NCI-H526 (cell line): Measurements from ENCODE around the gene CREB3L1.
"Not testable (repeated sequence)": the region's sequence is repeated elsewhere in the genome, so short reads cannot be mapped to it uniquely, and the experiment has no call there.

Source experiments
- DNase-seq, 2 experiments: peaks; one replicate each; lab custom pipeline; 2025; lab: John Stamatoyannopoulos, UW

Gene CREB3L1

DNA sequence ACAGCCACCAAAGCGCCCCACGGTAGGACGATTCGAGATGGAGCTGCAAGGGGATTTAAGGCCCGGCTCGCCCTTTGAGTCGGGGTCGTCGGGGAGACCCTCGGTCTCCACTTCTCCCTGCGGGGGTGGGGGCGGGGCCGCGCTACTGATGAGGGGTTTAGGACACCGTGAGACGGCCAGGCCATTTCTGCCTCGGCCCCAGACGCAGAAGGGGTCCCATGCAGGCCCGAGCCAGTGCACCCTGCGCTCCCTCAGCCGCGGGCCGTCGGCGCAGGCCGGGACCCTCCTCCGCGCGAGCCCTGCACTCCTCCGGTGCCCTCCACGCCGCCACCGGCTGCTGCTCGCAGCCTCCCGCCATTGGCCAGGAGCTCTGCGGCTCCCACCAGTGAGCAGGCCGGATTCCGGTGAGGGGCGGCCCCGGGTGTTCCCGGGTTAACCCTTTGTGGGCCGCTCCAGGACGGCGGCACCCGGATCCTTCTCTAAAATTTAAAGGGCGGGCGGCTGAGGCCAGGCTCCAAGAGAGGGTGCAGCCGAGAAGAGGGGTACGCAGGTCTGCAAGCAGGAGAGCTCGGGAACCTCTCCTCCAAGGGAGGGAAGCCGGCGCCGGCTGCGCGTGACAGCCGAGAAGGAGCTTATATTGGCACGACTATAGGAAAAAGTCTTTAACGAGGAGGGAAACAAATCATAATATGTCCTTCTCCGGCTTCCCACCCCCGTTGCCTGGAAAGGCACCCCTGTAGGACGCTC lies 18.0 kb downstream of the CREB3L1 start:
- DNase-seq: peak; percentile 51 to 91

DNA sequence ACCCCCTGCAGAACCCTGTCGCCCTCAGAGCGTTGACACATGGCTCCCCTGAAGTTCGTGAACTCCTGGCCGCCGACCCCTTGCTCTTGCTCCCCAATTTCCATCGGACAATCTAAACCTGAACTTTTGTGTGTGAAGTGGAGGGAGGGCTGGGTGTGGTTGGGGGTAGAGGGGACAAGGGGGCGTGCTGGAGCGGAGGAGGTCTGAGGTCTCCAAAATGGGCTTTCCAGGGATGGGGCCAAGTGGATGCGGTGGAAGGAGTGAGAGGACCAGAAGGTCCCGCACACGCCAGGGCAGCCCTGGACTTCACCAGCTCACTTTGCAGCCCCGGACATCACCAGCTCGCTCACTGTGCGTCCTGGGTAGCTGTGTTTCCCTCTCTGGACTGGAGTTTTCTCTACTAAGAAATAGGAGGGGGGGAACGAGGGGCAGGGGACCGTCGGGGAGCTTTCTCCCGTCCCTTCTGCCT lies 18.6 kb downstream of the CREB3L1 start:
- no peak for DNase-seq

DNA sequence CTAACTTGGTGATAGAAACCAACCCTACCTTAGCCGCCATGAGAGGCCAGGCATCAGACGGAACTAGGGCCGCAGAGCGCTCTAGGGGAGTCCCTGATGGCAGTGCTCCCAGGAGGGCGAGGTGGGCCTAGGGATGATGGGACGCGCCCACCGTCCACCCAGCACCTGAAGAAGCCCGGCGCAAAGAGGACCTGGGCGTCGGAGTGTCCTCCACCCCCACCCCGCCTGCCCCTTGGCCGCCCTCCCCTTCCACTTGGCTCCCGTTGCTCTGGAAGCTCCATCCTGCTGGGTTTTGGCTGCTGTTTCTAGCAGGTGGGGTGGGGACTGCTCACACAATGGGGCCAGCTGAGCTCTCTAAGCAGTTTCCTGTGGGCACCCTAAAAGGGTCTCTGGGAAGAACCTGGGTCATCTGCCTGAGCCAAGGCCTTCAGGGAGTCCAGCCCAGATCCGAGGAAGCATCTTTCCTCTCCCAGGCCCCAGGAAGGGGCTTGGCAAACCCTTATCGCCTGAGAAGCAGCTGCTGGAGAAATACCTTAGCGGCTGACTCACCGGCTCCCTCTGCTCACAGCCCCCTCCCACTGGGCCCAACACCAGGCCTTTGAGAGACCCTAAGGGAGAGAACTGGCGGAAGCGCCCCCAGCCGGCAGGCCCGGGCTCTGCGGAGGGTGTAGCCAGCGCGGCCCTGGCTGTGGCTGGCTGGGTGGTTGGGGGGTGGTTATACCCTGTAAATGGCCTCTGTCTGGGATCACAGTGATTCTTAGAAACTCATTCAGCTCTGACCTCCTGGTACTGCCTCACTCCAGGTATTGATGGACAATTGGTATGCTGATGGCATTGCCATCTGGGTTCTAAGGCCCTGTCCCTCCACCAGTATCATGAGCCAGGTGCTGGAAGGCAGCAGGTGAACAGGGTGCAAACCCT lies 19.3 kb downstream of the CREB3L1 start:
- peak in 1 of 2 experiments; percentile 27 for DNase-seq

DNA sequence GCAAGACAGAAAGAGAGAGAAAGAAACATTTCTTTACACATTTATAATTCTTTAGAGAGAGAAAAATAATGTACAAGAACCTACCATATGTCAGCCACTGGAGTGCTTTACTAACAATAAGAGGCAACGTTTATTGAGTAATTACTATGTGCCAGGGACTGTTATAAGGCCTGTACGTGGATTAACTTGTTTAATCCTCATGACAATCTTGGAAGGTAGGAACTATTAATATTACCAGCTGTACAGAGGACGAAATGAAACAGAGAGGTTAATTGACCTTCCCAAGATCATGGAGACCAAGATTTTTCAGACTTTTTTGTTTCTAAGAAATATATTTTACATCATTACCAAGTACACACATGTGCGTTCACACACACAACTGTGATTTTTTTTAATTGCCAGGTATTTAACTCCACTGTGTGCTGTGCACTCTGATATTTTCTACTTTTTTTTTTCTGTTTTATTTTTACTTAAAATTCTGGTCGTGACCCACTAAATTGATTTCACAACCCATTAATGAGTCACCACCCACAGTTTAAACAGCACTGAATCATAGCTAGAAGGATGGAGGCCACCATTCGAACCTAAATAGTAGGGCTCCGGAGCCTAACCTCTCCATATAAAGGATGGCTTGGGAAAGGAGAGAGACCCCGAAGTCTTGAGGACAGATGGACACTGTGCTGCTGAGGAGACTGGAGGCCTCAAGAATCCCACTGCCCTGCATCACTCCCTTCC lies 21.4 kb downstream of the CREB3L1 start:
- no peak for DNase-seq

DNA sequence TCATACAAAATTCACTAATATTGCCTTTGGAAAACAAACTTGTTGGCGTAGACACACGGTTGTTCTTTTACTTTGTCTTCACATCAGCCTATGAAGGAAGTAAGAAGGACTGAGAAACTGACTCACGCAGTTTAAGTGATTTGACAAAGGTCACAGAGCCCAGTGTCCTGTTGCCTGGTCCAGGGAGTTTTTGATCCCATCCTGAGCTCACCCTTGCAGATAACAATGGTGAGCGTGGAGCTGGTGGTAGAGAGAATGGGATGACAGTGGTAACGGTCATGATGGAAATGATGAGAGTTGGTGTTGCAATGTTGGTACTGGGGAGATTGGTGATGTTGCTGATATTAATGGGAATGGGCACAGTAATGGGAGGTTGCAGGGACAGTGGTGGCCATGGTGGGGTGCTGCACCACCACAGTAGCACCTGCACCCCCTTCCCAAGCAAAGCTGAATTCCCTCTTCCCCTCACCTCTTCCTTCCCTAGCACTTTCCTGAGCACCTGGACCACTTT lies 22.0 kb downstream of the CREB3L1 start:
- DNase-seq: no peak

DNA sequence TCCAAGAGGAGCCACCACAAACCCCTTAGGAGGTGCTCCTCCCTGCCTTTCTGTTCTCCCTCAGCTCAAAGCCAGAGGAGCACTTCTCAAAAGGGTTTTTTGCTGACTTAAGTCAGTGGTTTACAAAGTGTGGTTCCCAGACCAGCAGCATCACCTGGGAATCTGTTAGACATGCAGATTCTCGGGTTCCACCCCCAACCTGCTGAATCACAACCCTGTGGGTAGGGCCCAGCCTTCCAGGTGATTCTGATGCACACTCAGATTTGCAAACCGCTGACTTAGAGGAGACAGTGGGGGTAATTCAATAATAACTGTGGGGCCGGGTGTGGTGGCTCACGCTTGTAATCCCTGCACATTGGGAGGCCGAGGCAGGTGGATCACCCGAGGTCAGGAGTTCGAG lies 22.8 kb downstream of the CREB3L1 start:
- no peak for DNase-seq

DNA sequence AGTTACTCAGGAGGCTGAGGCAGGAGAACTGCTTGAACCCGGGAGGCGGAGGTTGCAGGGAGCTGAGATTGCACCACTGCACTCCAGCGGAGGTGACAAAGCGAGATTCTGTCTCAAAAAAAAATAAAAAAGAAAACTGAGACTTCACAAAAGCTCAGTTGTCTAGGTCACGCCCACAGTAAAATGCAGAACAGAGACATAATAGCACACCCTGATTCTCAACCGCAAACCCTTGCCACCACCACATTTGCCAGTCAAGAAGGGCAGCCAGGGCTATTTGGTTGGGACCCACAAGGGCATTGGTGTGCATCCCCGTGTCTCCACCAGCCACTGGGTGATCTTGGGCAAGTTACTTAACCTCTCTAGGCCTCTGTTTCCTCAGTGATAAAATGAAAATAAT lies 25.4 kb downstream of the CREB3L1 start:
- no peak for DNase-seq

DNA sequence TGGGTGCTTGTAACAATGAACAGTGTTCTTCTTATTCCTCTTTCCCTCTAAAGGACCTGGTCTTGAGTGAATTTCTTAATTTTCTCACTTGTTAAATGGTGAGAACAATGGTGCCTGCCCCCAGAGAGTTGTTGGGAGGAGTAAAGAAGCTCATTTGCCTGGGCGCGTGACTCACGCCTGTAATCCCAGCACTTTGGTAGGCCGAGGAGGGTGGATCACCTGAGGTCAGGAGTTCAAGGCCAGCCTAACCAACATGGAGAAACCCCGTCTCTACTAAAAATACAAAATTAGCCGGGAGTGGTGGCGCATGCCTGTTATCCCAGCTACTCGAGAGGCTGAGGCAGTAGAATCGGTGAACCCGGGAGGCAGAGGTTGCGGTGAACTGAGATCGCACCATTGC lies 26.6 kb downstream of the CREB3L1 start:
- not testable (repeated sequence) for DNase-seq

DNA sequence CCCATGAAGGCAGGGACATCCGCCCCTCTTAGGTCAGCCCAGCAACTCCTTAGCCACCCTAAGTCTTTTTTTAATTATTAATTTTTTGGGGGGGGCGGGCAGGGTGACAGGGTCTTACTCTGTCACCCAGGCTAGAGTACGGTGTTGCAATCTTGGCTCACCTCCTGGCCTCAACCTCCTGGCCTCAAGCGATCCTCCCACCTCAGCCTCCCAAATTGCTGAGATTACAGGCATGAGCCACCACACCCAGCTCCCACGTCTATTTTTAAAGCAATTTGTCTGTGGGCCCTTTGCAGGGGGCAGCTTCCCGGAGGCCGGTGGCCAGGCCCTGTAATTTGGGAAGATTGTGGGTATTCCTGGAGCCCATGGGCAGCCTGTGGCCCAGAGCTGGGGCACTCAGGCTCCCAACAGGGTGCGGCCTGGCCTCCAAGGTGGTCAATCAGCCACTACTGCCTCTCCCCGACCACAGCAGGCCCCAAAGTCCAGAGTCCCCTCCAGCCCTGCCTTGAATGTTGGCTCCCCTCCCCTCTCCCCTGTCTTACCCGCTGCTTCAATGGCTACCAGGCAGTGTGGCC lies 27.2 kb downstream of the CREB3L1 start:
- DNase-seq: no peak

DNA sequence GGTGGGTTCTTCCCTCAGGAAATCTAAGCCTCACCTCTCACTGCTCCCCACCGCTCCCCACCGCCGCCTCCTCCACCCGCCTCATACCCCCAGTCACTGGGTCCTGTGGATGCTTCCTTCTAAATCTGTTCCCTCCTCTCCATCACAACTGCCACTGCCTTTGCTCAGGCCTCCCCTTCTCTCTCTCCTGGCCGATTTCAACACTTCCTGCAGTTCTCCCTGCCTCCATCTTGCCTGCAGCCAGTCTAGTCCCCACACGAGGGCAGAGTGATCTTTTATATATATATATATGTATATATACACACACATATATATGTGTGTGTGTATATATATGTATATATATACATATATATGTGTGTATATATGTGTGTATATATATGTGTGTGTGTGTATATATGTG lies 27.8 kb downstream of the CREB3L1 start:
- peak in 1 of 2 experiments; percentile 41 for DNase-seq

DNA sequence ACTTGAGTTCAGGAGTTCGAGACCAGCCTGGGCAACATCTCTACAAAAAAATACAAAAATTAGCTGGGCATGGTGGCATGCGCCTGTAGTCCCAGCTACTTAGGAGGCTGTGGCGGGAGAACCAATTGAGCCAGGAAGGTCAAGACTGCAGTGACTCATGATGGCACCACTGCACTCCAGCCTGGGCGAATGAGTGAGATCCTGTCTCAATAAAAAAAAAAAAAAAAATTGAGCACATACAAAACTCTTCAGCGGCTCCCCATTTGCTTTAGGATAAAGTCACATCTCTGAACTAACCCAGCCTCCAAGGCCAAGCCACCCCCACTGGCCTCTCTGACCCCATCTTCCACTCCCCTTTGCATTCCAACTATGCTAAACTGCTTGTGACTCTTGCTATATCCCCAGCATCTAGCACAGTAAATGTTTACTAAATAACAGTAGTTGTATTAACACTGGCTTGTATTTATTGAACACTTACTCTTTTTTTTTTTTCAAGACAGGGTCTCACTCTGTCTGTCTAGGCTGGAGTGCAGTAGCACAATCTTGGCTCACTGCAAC lies 28.9 kb downstream of the CREB3L1 start:
- no peak for DNase-seq

DNA sequence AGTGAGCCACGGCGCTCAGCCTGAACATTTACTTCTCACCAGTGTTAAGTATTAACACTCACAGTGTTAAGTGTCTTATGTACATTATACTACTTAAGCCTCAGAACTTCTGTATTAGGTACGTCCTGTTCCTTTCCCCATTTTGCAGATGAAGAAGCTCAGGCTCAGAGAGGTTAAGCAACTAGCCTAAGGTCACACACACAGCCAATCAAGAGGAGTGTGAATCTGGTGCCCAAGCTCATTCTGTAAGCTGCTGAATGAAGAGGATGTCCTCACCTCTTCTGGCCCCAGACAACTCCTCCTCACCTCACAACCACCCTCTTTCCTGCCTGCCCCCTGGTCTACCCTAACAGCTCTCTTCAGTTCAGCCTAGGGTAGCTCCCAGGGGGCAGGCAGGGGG lies 29.9 kb downstream of the CREB3L1 start:
- no peak for DNase-seq

DNA sequence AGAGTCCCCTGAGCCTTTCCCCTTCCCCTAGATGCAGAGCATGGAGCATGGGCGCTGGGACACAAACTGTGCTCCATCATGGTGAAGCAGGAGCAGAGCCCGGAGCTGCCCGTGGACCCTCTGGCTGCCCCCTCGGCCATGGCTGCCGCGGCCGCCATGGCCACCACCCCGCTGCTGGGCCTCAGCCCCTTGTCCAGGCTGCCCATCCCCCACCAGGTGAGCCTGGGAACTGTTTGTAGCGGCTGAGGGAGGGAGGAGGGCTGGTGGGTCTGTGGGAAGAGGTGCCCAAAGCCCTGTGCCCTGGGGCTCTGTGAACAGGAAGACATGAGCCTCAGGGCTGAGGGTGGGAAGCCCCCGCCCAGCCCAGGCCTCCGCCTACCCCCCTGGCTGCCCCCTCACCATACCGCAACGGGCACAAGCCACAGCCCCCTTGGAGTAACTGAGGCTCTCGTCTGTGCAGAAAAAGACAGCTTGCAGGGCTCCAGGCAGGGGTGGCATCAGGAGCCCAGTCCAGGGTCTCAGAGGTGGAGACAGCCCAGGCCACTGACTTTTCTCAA lies 30.4 kb downstream of the CREB3L1 start:
- peak in 1 of 2 experiments; percentile 23 for DNase-seq

DNA sequence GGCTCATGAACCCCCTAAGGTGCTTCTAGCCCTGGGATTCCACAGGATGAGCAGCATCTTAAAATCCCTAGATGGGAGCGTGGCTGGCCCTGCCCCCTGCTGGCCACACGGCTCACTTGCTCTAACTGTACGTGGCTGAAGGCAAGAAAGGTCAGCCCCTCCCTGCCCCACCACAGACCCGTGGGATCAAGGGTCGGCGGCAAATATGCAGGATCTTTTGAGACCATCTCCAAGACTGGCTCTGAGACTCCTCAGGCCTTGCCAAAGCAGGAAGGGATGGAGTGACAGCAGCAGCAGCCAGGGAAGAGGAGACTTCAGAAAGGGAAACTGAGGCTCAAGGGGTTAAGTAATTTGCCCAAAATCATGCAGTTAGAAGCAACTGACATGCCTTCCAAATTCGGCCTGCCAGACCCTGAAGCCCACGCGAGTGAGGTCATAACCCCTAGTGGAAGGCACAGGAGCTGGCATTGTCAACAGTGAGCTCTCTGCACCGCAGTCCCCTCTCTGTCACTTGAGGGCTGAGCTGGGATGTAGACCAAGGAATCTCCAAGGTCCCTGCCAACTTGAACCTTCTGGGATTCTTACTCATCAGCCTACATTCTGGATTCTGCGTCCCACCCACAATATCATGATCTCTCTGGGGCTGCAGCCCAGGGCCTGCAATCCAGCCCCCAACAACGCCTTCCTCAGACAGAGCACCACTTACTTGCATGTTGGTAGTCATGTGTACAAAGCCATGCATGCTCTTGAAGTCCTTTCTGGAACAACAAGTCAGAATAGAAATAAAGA lies 31.4 kb downstream of the CREB3L1 start:
- peak; percentile 33 to 74 for DNase-seq

DNA sequence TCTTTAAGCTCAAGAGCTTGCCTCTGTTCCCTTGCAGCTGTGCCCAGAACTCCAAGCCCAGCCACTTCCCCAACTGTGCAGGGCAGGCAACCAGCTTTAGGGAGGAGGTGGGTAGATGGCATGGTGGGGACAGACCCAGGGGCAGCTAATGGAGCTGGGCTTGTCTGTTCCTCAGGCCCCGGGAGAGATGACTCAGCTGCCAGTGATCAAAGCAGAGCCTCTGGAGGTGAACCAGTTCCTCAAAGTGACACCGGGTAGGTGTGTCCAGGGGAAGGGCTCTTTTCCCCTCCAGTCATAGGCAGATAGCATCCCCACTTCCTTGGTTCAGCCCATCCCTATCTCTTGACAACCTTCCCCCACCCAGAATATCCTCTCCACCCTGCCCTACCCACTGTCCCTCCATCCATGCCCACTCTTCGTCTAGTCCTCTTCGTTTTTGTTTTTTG lies 32.4 kb downstream of the CREB3L1 start:
- DNase-seq: no peak

DNA sequence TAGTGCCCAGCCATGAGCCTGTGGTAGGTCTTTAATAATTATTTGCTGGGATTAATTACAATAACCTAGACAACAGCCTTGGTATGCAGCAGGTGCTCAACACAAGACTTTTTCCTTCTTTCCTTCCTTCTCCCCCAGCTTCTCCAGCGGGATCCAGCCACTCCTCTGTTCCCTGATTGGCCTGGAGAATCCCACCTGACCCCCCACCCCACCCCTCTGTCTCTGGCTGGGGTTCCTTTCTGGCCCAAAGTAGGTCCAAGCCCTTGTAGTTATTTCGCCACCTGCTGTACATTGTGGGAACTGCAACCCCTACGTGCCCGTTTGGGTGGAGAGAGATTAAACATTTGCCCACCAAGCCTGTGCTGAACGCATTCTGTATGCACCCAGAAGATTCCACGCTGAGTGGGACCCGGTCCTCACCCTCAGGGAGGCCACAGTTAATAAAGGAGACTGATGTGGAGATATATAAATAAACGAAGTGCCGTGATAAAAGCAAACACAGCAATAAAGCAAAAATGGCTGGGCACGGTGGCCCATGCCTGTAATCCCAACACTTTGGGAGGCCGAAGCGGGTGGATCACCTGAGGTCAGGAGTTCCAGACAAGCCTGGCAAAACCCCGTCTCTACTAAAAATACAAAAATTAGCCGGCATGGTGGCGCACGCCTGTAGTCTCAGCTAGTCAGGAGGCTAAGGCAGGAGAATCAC lies 37.7 kb downstream of the CREB3L1 start:
- peak; percentile 80 to 92 for DNase-seq

DNA sequence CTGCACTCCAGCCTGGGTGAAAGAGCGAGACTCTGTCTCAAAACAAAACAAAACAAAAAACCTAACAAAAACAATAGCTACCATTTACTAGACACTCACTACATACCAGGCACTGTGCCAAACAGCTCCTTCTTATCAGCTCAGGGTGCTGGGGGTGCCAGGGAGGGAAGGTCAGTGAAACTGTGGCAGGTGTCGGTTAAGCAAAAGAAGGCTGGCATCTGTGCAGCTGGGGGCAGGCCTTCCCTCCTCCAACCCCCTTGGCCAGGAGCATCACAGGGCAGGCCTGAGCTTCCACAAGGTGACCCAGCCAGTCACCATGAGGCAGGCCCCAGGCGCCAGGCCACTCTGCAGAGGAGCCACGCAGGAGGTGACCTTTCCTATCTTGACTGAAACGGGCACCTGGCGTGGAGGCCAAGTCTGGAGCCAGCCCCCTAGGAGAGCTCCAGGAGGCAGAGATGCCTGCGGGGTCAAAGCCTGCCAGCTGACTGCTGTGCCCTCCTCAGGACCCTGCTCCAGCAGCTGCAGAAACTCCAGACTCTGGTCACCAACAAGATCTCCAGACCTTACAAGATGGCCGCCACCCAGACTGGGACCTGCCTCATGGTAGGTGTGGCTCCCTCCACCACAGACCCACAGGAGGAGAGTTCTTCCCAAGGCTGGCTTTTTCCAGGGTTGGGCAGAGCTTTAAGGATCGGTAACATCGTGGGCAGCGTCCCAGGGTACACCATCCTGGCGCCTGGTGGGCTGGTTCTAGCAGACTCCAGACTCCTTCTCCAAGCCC lies 38.5 kb downstream of the CREB3L1 start:
- DNase-seq: no peak

DNA sequence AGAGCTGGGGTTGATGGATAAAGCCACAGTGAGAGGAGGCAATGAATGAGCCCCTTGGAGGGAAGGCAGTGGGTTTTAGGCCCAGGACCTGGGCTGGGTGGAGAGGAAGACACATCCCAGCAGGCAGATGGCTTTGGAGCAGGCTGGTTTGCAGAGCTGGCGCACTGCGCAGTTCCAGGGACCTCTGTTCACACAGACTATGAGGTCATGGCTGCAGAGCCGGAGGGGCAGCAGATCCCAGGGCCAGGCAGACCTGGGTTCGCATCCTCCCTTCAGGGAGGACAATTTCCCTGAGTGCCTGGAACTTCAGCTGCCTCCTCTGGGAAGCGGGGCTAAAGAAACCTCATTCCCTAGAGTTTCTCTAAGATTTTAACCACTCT lies 41.6 kb downstream of the CREB3L1 start:
- no peak for DNase-seq

DNA sequence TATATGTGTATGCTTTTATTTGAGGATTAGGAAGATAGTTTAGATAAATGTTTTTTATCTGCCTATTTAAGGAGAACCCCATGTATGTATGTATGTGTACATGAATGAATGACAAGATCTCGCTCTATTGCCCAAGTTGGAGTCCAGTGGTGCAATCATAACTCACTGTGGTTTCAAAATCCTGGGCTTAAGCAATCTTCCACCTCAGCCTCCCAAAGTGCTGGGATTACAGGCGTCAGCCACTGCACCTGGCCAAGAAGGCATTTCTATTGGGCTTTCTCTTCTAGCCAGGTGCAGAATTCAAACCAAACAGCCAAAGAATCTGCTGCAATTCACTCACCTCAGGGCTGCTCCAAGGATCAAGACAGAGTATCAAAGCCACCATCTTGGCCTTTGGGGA lies 44.3 kb downstream of the CREB3L1 start:
- no peak for DNase-seq
